Measurements from ENCODE around the gene CIITA. TPM values are rescaled to one million over a fixed set of nuclear protein-coding genes. Genes with fewer than 3 reads are reported as not detected.
A peak's percentile ranks its signal among the peaks of the same experiment; 100 is the strongest.

The CIITA gene
- total RNA-seq, 1 donor from 2014 or later: 11.0 TPM

DNA sequence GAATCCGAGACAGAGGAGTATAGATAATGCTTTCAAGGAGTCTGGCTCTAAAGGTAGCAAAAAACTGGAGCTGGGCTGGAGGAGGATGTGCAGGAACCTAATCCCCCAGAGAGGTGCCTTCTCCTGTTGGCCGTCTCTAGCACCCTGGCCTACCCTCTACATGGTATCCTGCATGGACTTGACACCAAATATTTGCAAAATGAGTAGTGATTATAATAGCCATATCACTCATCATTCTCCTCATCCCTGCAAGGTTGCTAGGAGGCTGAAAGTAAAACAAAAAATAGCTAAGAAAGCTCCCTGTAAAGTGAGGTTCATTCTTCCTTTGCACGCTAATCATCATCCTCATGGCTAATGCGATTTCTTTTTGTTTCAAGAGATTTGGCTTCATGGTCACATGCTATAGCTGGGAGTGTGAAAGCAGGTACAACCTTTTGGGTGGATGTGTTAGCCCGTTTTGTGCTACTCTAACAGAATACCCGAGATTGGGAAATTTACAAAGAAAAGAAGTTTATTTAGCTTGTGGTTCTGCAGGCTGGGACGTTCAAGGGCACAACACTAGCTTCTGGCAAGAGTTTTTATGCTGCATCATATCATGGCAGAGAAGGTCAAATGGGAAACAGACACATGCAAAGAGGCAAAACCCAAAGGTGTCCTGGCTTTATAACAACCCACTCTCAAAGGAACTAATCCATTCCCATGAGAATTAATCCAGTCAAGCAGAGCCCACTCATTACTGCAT, 27.1 kb upstream of the CIITA start:
- ATAC-seq: no peak
- intact Hi-C loops (cut with DNase I): no loop called here
- no peak for DNase-seq (ENCODE audit: missing footprints)

DNA sequence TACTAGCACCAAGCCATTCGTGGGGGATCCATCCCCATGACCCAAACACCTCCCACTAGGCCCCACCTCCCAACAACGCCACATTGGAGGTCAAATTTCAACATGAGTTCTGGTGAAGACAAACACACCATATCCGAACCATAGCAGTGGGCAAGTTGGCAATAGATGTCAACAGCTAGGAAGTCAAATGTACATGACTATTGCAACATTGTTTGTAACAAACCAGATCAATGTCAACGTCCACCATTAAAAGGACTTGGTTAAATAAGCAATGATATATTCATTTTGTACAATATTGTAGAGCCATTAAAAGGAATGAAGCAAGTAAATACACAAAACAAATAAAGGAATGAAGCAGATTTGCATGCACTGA, 26.5 kb upstream of the CIITA start:
- DNase-seq (ENCODE audit: missing footprints) (no peak), ATAC-seq (no peak)
- intact Hi-C loops (cut with DNase I): no loop called here

DNA sequence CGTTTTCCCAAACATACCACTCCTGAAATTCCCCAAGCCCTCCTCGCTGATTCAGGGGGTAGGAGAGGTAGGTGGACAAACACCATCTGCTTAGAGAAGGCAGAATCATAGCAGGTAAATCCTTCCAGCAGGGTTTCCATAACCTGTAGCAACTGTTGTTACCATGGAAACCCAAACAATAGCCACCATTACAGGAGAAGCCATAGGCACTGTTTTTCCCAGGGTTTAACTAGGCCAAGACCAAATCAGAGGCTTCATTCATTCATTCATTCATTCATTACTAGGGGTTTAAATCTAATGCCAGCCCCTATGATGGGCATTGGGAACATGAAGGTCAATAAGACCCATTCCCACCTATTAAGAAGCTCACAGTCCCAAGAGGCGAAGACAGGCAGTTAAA, 25.5 kb upstream of the CIITA start:
- ATAC-seq (no peak), DNase-seq (ENCODE audit: missing footprints) (no peak)

DNA sequence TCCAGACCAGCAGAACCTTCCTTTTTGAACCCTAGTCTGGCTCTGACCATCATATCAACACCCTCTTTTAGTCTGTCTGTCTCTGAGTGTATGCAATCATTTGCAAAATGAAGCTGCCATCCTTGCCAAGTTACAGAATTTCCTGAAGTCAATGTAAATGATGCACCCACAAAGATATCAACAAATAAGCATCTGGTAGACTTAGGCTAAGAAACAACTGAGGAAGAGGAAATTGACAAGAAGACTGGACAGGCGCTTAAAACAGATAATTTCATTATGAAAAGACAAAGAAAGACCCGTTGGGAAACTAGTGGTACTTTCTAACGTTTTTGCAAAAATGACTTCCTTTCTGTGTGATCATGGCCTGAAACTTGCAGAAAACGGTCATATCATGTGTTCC, 24.7 kb upstream of the CIITA start:
- intact Hi-C loops (cut with DNase I): no loop called here
- DNase-seq (ENCODE audit: missing footprints) (no peak), ATAC-seq (no peak)

More for the DNA sequence above, 25.5 kb upstream of the CIITA start:
- intact Hi-C loops (cut with DNase I): no loop called here

DNA sequence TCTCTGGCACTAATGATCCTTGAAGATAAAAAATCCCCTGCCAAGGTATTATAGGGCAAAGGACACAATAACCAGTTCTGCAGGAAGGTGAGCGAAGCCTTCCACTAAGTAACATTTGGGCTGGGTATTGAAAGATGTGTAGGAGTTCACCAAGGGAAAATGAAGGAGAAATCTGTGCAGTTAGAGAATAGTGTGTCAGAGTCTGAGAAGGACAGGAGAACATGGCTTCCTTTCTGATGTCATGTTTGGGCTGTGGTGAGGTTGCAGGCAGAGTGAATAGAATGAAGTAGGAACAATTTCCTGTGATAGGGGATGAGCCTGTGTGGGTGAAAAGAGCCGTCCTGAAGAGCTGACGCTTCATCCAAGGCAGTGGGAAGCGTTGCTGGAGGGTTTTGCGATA, 24.1 kb upstream of the CIITA start:
- ATAC-seq (no peak), DNase-seq (ENCODE audit: missing footprints) (no peak)
- intact Hi-C loops (cut with DNase I): no loop called here

DNA sequence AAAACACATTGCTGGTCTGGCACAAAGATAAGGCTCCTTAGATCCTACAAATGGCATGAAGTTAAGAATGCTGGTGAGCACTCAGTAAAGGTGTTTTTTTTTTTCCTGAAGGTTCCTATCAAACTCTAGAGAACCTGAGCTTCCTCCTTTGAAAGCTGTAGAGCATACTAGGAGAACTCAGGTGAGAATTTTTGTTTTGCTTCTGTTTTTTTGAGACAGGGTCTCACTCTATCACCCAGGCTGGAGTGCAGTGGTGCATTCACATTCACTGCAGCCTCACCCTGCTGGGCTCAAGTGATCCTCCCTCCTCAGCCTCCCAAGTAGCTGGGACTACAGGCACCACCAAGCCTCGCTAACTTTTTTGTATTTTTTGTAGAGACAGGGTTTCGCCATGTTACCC, 21.0 kb upstream of the CIITA start:
- ATAC-seq (no peak), DNase-seq (ENCODE audit: missing footprints) (no peak)
- intact Hi-C loops (cut with DNase I): no loop called here

DNA sequence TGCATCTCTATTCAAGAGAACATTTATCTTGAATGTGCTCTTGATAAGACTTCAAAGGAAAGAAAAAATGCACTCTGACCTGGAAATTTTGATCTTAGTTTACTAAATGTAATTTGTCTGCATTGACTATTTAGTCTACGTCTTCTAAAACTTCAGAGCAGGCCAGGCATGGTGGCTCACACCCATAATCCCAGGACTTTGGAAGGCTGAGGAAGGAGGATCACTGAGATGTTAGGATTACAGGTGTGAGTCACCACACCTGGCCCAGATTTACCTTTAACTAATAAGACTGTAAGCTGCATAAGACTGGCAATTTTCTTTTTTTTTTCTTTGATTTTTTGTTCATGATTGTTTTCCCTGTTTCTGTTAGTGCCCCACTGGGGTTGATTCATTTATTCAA, 18.8 kb upstream of the CIITA start:
- intact Hi-C loops (cut with DNase I): no loop called here
- no peak for DNase-seq (ENCODE audit: missing footprints)
- no peak for ATAC-seq

DNA sequence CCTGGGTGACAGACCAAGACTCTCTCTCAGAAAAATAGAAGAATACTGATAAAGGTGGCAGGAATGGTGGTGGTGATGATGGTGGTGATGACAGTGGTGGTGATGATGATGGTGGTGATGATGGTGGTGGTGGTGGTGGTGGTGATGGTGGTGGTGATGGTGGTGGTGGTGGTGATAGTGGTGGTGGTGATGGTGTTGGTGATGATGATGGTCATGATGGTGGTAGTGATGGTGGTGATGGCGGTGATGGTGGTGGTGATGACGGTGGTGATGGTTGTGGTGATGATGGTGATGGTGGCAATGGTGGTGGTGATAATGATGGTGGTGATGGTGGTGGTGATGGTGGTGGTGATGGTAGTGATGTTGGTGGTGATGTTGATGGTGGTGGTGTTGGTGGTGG, 18.0 kb upstream of the CIITA start:
- DNase-seq (ENCODE audit: missing footprints) (no peak), ATAC-seq (no peak)
- intact Hi-C loops (cut with DNase I): no loop called here

DNA sequence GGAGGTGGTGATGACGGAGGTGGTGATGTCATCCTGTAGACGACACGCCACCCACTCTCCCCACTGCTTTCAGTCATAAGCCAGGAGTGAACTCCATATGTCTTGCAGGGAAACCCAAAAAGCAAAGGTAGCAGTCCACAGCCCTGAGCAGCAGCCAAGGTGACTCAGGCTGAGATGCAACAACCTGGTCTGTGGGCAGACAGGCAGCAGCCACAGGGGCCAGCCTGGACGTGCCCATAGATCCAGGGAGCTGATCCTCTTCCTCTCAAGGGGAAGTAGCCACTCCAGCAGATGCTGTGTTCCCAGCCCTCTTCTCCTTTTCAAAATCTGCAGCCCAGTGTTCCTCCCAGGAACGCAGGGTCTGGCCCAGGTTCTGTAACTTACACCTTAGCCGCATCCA, 17.3 kb upstream of the CIITA start:
- intact Hi-C loops (cut with DNase I): no loop called here
- ATAC-seq (no peak), DNase-seq (ENCODE audit: missing footprints) (no peak)

DNA sequence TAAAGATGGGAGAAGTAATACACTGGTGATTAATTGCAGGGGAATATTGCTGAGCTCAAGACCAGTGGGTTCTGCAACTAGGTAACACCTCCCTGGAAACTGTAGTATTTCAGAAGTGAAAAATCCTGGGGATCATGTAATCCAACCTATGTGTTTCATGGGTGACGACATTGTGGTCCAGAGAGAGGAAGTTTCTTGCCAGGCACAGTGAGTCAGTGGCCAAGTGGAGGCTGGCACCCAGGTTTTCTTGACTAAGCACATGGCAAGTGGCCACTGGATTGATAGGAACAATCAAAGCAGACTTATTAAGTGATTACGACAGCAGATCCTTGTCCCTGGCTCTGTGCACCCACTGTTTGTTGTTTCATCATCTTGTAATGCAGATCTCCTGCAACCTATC, 14.6 kb upstream of the CIITA start:
- DNase-seq (ENCODE audit: missing footprints): no peak
- peak; percentile 13 for ATAC-seq
- intact Hi-C loops (cut with DNase I): no loop called here

DNA sequence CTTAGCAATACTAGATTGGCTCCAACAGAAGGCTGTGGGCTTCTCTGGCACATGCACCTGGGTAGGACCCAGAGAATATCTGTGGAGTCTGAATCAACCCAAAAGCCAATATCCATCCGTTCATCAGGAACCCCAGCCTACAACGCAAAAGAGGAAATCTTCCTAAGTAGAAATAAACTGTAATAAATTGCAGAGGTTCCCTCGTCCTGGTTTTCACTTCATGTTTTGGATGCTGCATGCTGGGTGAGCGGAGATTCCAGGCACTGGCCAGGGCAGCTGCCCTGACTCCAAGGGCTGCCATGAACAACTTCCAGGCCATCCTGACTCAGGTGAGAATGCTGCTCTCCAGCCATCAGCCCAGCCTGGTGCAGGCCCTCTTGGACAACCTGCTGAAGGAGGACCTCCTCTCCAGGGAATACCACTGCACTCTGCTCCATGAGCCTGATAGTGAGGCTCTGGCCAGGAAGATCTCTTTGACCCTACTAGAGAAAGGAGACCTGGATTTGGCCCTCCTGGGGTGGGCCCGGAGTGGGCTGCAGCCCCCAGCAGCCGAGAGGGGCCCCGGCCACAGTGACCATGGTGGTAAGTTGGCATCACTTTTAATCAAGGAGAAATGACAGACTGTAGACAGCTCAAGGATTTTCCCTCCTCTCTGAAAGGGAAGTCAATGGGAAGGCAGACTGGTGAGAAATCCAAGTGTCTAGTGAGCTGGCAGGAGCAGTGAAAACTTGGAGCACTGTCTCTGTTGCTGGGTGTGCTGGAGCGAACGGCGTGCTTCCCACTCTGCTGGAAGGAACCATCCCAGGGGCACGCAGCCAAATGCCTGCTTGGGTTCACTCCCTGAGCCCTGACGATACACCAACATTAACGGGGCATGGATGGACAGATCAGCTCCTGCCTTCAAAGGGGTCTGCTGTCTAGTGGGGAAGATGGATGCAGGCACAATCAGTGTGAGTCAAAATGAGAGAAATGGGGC, 10.7 kb upstream of the CIITA start:
- intact Hi-C loops (cut with DNase I): no loop called here
- ATAC-seq: peak; percentile 51
- peak; percentile 77 for DNase-seq (ENCODE audit: missing footprints)

DNA sequence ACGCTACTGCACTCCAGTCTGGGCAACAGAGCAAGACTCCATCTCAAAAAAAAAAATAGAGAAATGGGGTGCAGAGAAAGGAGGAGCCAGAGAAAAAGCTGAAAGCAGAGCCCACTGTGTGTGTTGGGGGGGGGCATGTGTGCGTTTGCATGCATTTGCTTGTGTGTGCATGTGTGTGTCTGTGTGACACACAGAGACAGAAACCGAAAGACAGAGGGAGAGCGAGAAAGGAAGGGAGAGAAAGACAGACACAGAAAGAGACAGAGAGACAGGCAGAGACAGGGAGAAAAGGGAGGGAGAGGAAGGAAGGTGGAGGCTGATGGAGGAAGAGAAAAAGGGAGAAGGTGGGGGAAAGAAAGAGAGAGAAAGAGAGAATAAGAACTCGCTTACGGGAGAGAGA, 9.8 kb upstream of the CIITA start:
- intact Hi-C loops (cut with DNase I): no loop called here
- DNase-seq (ENCODE audit: missing footprints): no peak
- no peak for ATAC-seq

DNA sequence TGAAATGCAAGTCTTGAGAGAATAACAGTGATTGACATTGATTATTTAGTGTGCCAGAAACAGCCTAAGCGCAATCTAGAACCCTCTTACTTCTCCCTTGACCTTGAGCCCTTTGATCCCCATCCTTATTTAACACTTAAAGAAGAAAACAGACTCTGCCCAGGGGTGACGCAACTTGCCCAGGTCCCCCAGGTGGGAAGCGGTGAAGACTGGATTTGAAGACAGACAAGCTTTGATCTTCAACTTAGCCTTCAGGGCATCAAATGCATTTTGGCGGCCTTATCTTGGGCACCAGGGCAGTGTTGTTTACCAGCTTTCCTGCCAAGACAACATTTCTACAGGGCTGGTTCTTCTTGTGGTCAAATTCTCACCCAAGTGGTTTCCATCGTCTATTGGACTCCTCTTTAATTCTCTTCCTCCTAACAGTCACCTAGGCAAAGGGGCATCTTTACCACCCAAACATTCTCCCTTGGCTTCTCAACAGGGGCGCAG, 8.9 kb upstream of the CIITA start:
- ATAC-seq (no peak), DNase-seq (ENCODE audit: missing footprints) (no peak)
- intact Hi-C loops (cut with DNase I): no loop called here

DNA sequence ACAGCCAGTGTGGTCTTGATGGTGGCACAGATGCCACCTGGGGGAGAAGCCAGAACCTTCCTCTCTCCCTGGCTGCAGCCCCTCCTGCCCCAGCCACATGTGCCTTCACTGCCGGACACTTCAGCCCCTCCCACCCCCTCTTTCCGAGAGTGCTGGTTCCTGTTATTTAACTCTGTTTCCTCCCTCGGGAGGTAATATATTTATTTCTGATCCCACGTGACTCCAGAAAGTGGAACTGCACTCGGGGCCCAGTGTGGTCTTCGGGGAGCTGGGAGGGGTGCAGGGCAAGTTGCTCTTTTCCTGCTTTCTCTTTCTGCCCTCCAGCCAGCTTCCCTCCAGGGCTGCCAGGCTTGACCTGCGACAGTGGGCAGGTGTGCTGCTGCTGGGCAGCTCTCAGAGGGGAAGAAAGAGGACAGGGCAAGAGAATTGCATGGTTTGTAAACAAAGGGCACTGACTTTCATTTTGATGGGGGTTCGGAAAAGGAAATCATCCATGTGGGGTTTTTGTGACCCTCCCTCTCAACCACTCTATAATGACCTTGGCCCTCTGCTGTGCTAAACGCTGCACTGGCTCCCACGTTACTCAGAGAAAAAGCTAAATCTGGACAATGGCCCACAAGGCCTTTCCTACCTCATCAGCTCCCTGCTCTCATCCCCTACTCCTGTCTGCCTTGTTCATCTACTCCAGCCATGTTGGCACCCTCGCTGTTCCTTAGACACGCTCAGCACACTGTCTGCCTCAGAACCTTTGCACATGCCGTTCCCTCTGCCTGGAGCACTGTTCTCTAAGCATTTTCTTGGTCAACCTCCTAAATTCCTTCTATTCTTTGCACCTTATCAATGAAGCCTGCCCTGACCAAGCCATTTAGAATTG, 8.2 kb upstream of the CIITA start:
- intact Hi-C loops (cut with DNase I): no loop called here
- DNase-seq (ENCODE audit: missing footprints): no peak

DNA sequence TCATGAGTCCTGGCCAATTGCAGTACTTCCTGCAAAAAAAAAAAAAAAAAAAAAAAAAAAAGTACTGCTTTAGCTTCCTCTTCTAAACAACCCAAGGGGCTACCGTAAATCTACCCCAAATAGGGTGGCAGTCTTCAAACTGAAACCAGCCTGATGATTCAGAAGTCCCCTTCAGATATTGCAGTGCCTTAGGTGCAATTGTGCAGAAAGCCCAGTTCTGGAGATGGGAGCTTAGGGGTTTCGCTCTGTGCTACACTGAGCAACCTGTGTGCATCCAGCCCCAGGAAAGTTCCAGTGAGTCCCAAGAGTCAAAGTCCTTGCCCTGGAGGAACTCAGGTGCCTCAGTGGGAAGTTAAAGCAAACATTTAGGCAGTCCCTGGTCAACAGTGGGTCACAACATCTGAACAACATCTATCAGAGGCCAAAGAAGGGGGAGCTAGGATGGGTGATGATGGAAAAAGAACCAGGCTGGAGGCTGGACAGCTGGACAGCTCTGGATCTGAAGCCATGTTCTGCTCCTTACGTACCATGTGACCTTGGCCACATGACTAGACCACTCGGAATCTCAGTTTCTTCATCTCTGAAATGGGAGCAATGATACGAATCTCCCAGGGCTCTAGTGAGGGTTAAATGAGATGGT, 6.7 kb upstream of the CIITA start:
- intact Hi-C loops (cut with DNase I): loop anchor here (2.0 kb wide), 1 partner anchor 41 kb away; no protein-coding TSS in a partner anchor

More for the DNA sequence above, 8.2 kb upstream of the CIITA start:
- ATAC-seq: peak; percentile 62

DNA sequence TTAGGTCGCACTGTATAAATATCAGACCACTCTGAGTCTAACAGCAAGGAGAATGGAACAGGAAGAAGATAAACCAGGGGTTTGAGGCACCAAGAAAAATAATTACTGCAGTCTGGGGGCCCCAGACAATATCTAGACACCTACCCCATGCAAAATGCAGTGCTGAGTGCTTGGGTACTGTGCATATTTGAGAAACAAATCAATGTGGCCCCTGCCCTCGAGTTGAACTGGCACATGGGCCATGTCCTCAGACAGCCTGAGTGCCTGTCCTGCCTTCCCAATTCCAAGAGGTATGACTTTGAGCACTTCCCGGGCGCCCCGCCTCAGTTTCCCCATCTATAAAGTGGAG, 6.2 kb upstream of the CIITA start:
- intact Hi-C loops (cut with DNase I): loop anchor here (2.0 kb wide), 1 partner anchor 42 kb away; no protein-coding TSS in a partner anchor
- no peak for DNase-seq (ENCODE audit: missing footprints)
- ATAC-seq: no peak

More for the DNA sequence above, 6.7 kb upstream of the CIITA start:
- no peak for ATAC-seq
- no peak for DNase-seq (ENCODE audit: missing footprints)

DNA sequence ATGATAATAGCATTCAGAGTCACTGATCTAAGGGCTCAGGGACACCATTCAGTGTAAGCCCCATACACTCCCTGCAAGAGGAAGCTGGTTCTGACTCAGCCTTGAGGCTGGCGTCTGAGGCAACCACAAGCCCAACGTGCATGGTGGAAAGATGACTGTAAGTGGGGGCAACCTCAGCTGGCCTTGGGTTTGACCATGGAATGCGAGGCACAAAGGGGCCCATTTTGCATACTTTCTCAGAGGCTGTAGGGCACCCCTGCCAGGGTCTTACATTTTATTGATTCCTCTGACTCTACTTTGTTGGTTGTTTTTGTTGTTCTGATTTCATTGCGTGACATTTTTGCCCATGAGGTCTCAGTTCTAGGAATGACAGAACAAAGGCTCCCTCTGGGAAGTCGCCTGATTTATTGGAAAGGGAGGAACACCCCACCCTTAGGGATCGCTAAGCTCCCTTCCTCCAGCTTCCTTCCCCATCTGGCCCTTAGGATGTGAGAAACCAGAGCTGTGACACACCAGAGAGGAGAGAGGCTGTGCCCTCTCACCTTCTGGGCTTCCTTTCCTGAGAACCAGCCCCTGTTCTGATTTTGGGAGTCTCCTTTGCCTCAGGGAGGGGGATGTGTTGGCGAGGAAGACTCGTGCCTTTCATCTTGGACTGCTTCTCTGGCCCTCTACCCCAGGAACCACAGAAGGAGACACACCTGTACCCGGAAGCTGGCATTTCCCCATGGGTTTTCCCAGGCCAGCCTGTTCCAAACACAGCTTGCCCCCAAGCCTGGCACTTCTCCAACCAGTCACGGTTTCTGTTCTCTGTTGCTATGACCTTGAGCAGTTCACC, 5.6 kb upstream of the CIITA start:
- intact Hi-C loops (cut with DNase I): loop anchor here (2.0 kb wide), 1 partner anchor 43 kb away; no protein-coding TSS in a partner anchor
- DNase-seq (ENCODE audit: missing footprints) (peak; percentile 84), ATAC-seq (peak; percentile 51)

DNA sequence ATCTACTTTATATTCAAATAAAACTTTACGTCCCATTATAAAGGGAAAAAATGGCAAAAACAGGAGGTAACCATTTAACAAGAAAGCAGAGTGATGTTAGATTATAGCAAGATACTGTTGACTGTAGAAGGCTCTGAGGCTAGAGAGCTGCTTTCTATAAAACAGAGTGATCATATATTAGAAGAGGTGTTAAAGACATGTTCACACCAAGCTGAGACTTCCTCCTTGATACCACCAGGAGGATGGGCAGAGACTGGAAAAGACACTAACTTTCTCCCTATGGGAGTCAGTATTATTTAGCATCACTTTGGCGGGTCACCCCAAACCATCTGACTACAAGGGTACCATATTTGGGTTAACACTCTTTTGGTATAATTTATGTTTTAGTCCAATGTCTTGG, 687 bp upstream of the CIITA start:
- intact Hi-C loops (cut with DNase I): no loop called here
- ATAC-seq: no peak
- DNase-seq (ENCODE audit: missing footprints): no peak

All from Right ventricle myocardium inferior (tissue), 1 donor.